Stimulated activated CD8-positive, alpha-beta memory T cell treated with anti-CD3 and anti-CD28 coated beads, Interleukin-4, amount 100 ng/mL, for 4 hours (primary cell): Measurements from ENCODE around the gene ZCCHC7.

ENCODE experiments used
- DNase-seq, 2 donors: peaks; one replicate each; pipeline ENCODE4 v3.0.0-alpha.2; 2020; ENCODE audit warnings: low read depth in 2 of 2, low spot score in 1 of 2

Gene ZCCHC7

DNA sequence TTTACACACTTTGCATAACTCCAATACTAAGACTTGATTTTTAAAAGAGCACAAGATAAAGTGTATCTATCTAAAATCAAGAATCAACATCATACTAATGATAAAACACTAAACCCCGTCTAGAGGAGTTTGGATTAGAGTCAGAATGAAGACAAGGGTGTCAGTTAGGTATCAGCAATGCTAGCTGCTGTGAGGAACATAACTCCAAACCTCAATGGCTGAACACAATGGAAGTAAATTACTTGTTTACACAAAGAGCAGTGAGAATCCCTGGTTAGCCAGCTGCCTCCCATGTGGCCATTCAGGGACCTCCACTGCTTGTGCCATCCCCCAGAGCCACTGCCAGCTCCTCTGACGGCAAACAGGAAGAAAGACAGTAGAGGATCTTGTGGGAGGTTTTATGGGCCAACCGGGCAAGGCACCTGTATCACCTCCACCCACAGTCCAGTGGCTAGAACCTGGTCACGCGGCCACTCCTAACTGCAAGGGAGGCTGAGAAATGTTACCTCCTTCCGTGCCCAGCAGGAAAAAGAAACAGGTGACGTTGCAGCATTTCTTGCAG is 278.2 kb downstream of the ZCCHC7 start:
- no peak for DNase-seq

DNA sequence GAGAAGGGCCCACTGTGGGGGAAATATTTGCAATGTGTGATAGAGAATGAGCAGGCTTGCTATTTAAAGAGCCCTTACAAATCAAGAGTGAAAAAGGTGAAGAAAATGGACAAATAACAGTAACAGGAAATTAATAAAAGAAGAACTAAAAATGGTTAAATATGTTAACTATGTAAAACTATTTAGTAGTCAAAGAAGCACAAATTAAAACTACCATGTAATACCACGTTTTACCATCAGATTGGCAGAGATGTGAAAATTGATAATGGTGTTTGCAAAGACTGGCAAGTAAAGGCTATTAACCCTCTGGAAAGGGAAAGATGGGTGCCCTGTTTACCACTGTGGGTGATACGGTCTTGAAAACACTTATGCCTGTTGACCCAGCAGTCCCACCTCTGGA is 279.0 kb downstream of the ZCCHC7 start:
- DNase-seq = no peak

DNA sequence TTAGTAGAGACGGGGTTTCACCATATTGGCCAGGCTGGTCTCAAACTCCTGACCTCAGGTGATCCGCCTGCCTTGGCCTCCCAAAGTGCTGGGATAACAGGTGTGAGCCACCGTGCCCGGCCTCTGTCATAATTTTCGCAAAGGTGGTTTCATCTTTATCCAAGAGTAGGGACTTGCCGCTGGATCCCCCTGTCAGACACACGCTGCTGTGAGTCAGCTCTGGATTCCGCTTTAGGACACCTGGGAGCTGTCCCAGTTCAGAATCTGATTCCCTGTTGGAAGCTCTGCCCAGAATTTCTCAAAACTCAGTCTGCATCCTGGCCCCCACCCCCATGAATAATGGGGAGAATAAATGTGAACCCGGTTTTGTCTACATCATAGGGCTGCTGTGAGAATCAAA is 284.2 kb downstream of the ZCCHC7 start:
- DNase-seq = no peak

DNA sequence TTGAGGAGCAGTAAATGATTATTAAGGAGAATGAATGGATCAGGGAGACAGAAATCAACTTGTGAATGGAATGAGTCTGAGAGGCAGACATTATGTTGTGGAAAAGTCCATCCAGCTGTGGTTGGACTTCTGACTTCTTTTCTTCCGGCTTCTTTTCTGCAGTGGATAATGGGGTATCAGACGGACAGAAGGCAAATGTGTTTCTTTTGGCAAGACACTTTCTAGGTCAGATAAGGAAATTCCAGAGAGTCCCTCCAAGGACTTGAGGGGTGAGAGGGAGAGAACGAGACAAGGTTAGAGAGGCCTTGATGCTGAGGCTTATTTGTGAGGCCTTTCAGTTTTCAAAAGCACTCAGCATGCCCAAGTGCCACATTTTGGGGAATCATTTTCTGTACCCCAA is 285.0 kb downstream of the ZCCHC7 start:
- no peak for DNase-seq

DNA sequence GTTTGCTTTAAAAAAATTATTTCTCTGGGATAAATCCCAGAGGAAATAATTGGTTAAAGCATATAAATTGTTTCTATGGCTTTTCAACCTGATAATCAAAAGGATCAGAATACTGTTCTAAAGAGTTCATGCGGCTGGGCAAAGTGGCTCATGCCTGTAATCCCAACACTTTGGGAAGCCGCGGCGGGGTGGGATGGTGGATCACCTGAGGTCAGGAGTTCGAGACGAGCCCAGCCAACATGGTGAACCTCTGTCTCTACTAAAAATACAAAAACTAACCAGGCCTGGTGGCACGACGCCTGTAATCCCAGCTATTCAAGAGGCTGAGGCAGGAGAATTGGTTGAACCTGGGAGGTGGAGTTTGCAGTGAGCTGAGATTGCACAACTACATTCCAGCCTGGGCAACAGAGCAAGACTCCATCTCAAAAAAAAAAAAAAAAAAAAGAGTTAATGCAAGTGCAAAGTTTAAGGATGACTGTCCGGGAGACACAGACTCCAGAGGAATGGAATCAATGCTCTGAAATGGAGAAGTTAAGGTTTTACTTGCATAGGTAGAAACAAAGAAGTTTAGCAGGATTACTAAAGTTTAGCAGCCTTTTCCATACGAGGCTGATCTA is 285.5 kb downstream of the ZCCHC7 start:
- no peak for DNase-seq

DNA sequence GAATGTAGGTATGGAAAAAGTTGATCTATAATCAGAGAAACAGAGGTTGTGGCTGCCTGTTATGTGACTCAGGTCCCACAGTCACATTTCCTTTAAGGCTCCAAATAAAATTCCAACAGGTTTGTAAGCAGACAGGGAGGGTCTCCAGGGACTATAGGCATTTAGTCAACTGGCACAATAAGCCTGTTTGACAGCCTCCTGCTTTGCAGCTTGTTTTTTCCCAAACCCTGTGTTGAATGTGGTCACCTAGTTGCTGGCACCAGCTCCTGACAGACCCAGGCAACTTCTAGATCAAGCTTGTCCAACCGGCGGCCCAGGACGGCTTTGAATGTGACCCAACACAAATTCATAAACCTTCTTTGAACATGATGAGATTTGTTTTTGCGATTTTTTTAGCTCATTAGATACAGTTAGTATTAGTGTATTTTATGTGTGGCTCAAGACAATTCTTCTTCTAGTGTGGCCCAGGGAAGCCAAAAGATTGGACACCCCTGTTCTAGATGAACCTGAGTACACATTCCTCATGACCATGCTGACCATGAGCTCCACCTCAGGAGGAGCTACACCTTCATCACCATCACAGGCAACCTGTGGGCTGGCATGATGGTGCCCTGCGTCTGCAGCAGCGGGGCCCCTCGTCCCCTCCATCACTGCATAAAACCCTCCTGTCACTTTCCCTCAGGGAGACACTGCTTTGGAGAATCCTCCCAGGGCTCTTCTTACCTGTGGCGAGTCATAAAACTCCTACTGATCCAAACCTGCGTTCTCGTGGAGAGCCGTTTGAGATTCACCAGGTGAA is 286.4 kb downstream of the ZCCHC7 start:
- no peak for DNase-seq

DNA sequence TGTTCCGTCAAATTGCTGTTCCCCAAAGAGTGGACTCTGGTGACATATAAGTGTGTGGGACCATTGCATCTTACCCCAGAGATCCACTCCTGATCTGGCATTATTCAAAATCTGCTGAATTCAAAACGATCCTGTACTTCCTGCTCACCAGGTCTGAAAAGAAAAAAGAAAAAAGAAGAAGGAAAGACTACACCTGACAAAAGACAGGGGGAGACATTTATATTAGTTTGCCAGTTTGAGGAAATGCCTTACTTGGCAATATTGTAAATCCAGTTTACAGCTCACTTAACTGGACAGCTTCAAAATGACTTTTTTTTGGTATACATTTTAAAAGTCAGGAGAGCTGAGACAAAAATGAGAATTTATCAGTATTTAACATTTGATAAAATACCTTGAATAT is 287.1 kb downstream of the ZCCHC7 start:
- no peak for DNase-seq
